Regular cardiac myocyte (primary cell): Measurements from ENCODE around the gene ZNF181. TPM values are rescaled to one million over a fixed set of nuclear protein-coding genes. Genes with fewer than 3 reads are reported as not detected.

ENCODE experiments used
- total RNA-seq: library from RNA; depleted of rRNA; stranded (reverse); fragments of >200 nt; gene quantifications from 2 replicates; pipeline ENCODE4 v1.2.3, GENCODE V29; 2014

The ZNF181 gene
- 13.8 and 25.9 TPM in 2 replicates for total RNA-seq

DNA sequence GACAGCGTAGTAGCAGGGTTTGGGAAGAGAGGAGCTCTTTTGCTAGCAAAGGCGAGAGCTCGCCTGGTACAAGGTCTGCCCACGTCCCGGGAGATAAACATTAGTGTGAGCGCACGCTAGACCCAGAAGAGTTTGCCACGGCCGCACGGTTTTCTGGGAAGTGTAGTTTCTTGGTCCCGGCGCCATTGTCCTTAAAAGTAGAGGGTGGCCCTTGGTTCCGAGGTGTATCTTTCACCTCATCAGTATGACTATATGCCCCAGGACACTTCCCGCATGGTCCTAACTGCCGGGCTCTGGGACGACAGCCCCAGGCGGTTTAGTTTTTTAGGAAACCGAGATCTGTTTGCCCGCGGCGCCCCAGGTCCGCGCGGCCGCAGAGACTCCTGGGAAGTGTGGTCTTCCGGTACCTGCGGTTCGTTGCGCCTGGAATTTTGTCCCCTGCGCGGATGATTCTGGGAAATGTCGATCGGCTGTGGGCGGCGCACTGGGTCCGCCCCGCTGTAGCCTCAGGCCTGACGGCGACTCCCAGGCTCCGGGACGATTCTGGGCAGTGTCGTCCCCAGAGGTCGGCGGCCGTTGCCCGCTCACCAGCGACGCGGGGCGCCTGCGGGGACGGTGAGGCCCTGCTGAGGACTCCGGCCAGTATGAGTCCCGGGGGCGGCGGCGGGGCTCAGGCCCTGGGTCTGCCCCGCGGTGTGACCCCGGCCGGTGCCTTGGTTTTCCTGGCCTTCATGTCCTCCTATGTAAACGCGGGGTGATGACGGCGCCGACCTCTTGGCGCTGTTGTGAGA, at the start of gene ZNF181:
TSS of gene ZNF181 (plus strand) at position 498 of the 791 bp plus-strand sequence. CDS start 795 bp downstream, outside the sequence.

GRCh38 chr19:34772697-34773554, 38.9 kb downstream of the ZNF181 start, which contains the start of gene ZNF599:
Gene ZNF599 (minus strand): TSS chr19:34773215. CDS start chr19:34772841, 374 bp downstream.

Other genes starting within 250 kb of the ZNF181 start
- not detected in 2 replicates for gene SCGB2B2, start 57.1 kb upstream of the ZNF181 start, total RNA-seq
- gene ZNF302, start 56.6 kb upstream of the ZNF181 start, total RNA-seq, result 9.4 and 14.9 TPM in 2 replicates
- gene ZNF599, start 39.0 kb downstream of the ZNF181 start, total RNA-seq, result 3.6 and 5.9 TPM in 2 replicates
- gene ZNF30, start 192.7 kb downstream of the ZNF181 start, total RNA-seq, result 2.7 and 3.1 TPM in 2 replicates
- 4.8 and 5.6 TPM in 2 replicates for gene ZNF792, start 230.0 kb downstream of the ZNF181 start, total RNA-seq